ENCODE results near the gene NELL2. TPM values are rescaled to one million over a fixed set of nuclear protein-coding genes. Genes with fewer than 3 reads are reported as not detected.
A peak's percentile ranks its signal among the peaks of the same experiment; 100 is the strongest.

The NELL2 gene
- total RNA-seq, 1 experiment from 2014 or later = 32.7 TPM

GRCh38 chr12:44592626-44593025, 283.5 kb downstream of the NELL2 start:
- Mint-ChIP-seq H3K27ac (peak overlapping the region in 1 of 3 experiments; percentile 35; a peak in 1 of 7 replicates), H3K27me3 (ENCODE audit: low read depth) (no peaks in the 10 kb centered on the region), H3K9me3 (no peaks in the 10 kb centered on the region), H3K36me3 (ENCODE audit: insufficient read depth in 1 of 3, low read depth in 3 of 3) (peaks cover 0 to 2% (median 1%) of the 10 kb centered on the region in 3 experiments; a peak in 5 of 7 replicates), H3K4me1 (peaks cover 12 to 14% of the 10 kb centered on the region in 2 experiments), H3K4me3 (no peak overlapping the region)
- H3K79me1 ChIP-seq (ENCODE audit: insufficient read depth, low read depth, low read length, poor library complexity, severe bottlenecking) = no peaks in the 10 kb centered on the region
- H3T11ph ChIP-seq (ENCODE audit: low read length) = no peak overlapping the region
- no peaks in the 10 kb centered on the region for H3K79me2 ChIP-seq (ENCODE audit: insufficient read depth, low read length)
- H2BK15ac ChIP-seq (ENCODE audit: low read depth, low read length) = no peak overlapping the region
- no peak overlapping the region for H4K5ac ChIP-seq (ENCODE audit: insufficient read length, low read depth, low read length)
- H2AFZ ChIP-seq (ENCODE audit: low read length) = no peak overlapping the region
- H3K9me3 ChIP-seq (ENCODE audit: control insufficient read depth, low read depth, low read length) = no peaks in the 10 kb centered on the region
- H2BK12ac ChIP-seq (ENCODE audit: insufficient read length, low read depth, low read length) = no peak overlapping the region
- H3K4me1 ChIP-seq (ENCODE audit: insufficient read depth, low read length) = no peaks in the 10 kb centered on the region; the same call in 1 of the 2 replicates
- no peaks in the 10 kb centered on the region for H4K20me1 ChIP-seq (ENCODE audit: control insufficient read depth, insufficient read depth, insufficient read length)
- peak overlapping the region; percentile 75 for H2BK20ac ChIP-seq (ENCODE audit: low read depth, low read length, poor library complexity, severe bottlenecking)
- H4K8ac ChIP-seq (replicated peaks; ENCODE audit: insufficient read length, low read depth, low read length) = no peak overlapping the region
- H3K27me3 ChIP-seq (ENCODE audit: insufficient read depth, low read length) = no peaks in the 10 kb centered on the region
- no peak overlapping the region for H2BK120ac ChIP-seq (ENCODE audit: low read depth, low read length, poor library complexity, severe bottlenecking)
- DNase-seq = no peak
- H3K56ac ChIP-seq (ENCODE audit: insufficient read length, low read depth, low read length) = no peak overlapping the region
- H3K4ac ChIP-seq (ENCODE audit: low read depth, low read length) = no peak overlapping the region
- H3K4me2 ChIP-seq (ENCODE audit: insufficient read depth, insufficient read length, low read length) = no peak overlapping the region
- no peak overlapping the region for H2AK5ac ChIP-seq (ENCODE audit: insufficient read length, low read length)
- H2BK5ac ChIP-seq (ENCODE audit: insufficient read length, low read length) = no peak overlapping the region
- H3K23ac ChIP-seq (ENCODE audit: insufficient read length, low read depth, low read length) = no peak overlapping the region
- H3K14ac ChIP-seq (ENCODE audit: insufficient read depth, low read length) = no peak overlapping the region
- no peak overlapping the region for H3K18ac ChIP-seq (ENCODE audit: insufficient read length, low read depth, low read length)
- no peak overlapping the region for H3K9ac ChIP-seq (ENCODE audit: extremely low read depth, insufficient read length, low read length)
- no peak for TF ChIP-seq CTCF (conservative IDR thresholded peaks at IDR 0.05)
- H4K91ac ChIP-seq (ENCODE audit: insufficient read length, low read depth, low read length) = no peak overlapping the region
- no peaks in the 10 kb centered on the region for H3K23me2 ChIP-seq (ENCODE audit: insufficient read length, low read depth, low read length, poor library complexity, severe bottlenecking)
- no peak overlapping the region for H3K27ac ChIP-seq (ENCODE audit: insufficient read length, low read depth, low read length)

Measured in H9 (cell line).